Upper lobe of left lung (tissue), 6 donors: ENCODE measurements around the gene ELAVL1. TPM values are rescaled to one million over a fixed set of nuclear protein-coding genes. Genes with fewer than 3 reads are reported as not detected.
A peak's percentile ranks its signal among the peaks of the same experiment; 100 is the strongest.

Experiments
- ATAC-seq, 2 donors: fragments of 200-7000 bp; cut with Tn5 transposase; one replicate each; pipeline ENCODE4 v1.9.1; 2022; ENCODE audit warnings: mild to moderate bottlenecking in 2 of 2, moderate library complexity in 2 of 2; ENCODE audit not compliant: low FRiP score in 2 of 2
- DNase-seq, 2 donors: peaks; one replicate each; pipeline ENCODE4 v3.0.0-alpha.2; 2019 to 2020
- H3K27ac ChIP-seq, 4 donors: fragments of 200-600 bp; sonication (generic); one replicate each; pipeline ENCODE4 v1.5.1; 2016 to 2019
- H3K27me3 ChIP-seq, 4 donors: fragments of 200-600 bp; sonication (generic); one replicate each; pipeline ENCODE4 v1.5.1; 2017 to 2019
- H3K36me3 ChIP-seq, 4 donors: fragments of 200-600 bp; sonication (generic); one replicate each; pipeline ENCODE4 v1.5.1; 2016 to 2019
- H3K4me1 ChIP-seq, 4 donors: fragments of 200-600 bp; sonication (generic); one replicate each; pipeline ENCODE4 v1.5.1; 2018 to 2019
- H3K4me3 ChIP-seq, 4 donors: fragments of 200-600 bp; sonication (generic); one replicate each; pipeline ENCODE4 v1.5.1; 2017 to 2019; ENCODE audit warnings: mild to moderate bottlenecking in 2 of 4, moderate library complexity in 1 of 4
- H3K9me3 ChIP-seq, 4 donors: fragments of 200-600 bp; sonication (generic); one replicate each; pipeline ENCODE4 v1.5.1; 2018 to 2019
- EP300 ChIP-seq, 4 donors: sonication (generic); formaldehyde crosslinking; IDR thresholded peaks; one replicate each; pipeline ENCODE4 v1.5.1; 2017; ENCODE audit warnings: antibody characterized with exemption in 4 of 4, control low read depth in 2 of 4
- POLR2A ChIP-seq, 4 donors: fragments of 450-650 bp; IDR thresholded peaks; one replicate each; pipeline ENCODE4 v1.5.1; 2016 to 2017; ENCODE audit warnings: antibody characterized with exemption in 4 of 4, mild to moderate bottlenecking in 2 of 4
- POLR2AphosphoS5 ChIP-seq, 2 donors: sonication (generic); formaldehyde crosslinking; IDR thresholded peaks; one replicate each; pipeline ENCODE4 v1.5.1; 2017; ENCODE audit warnings: antibody characterized with exemption in 2 of 2
- WGBS, 2 donors: methylation state at CpG; one replicate each; pipeline ENCODE4 v1.1.5; 2017 to 2018; 5-methylcytosine and 5-hydroxymethylcytosine counted together
- total RNA-seq, 6 donors: library from RNA; depleted of rRNA in 4 of 6; stranded (reverse); fragments of >200 nt in 4 of 6; gene quantifications; one replicate each; pipeline versions ENCODE4 v1.1.0 to v1.2.1, GENCODE V29; 2016 to 2021
- TF ChIP-seq, protein P1 (sequence below), 6 experiments: fragments of 450-650 bp in 4 of 6; fragments of 200-600 bp in 2 of 6; sonication (generic) in 2 of 6; IDR thresholded peaks; one replicate each; pipeline ENCODE4 v1.5.1; 2016 to 2019; ENCODE audit warnings: antibody characterized with exemption in 6 of 6
- donor health status: DM: no; HTN: no; CAD: no; lungs with moderate emphysema.
- donor health status: DM: no; HTN: yes; CAD: no; lungs with severe emphysema.

The ELAVL1 gene
- total RNA-seq, 6 donors from 2014 or later = 21.0 to 71.1 (median 36.1) TPM

DNA sequence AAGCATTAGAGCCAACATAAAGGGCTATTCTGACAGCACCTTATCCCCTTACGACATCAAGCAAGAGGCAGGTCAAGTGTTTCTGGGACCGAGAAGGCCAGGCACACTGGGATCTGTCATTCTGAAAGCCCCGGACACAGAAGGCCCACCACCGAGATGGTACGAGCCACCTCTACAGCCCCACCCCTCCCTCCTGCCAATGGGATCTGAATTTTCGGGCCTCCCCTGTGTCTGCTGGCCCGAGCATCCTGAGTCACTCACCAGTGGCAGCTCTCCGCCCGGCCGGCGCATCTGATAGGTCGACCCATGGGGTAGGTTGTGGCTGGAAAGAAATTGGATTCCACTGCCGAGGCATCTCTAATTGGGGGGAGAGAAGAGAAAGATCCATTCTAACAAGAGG lies 64.6 kb downstream of the ELAVL1 start:
- peaks cover 8 to 29% (median 13%) of the 10 kb centered on the region in 4 donors for H3K4me1 ChIP-seq
- H3K27ac ChIP-seq = no peak overlapping the region
- no peak overlapping the region for H3K4me3 ChIP-seq
- H3K36me3 ChIP-seq = peaks cover 8 to 53% (median 34%) of the 10 kb centered on the region in 4 donors
- WGBS, 2 donors = 93 to 97% methylated on average over 11 to 12 of the region's 13 CpGs
- no peaks in the 10 kb centered on the region for H3K9me3 ChIP-seq
- peak in 1 of 2 donors; percentile 69 for DNase-seq
- H3K27me3 ChIP-seq = no peaks in the 10 kb centered on the region
- TF ChIP-seq POLR2AphosphoS5 (IDR thresholded peaks at IDR 0.05) (no peak), EP300 (IDR thresholded peaks at IDR 0.05) (no peak)
- TF ChIP-seq, protein P1, sequence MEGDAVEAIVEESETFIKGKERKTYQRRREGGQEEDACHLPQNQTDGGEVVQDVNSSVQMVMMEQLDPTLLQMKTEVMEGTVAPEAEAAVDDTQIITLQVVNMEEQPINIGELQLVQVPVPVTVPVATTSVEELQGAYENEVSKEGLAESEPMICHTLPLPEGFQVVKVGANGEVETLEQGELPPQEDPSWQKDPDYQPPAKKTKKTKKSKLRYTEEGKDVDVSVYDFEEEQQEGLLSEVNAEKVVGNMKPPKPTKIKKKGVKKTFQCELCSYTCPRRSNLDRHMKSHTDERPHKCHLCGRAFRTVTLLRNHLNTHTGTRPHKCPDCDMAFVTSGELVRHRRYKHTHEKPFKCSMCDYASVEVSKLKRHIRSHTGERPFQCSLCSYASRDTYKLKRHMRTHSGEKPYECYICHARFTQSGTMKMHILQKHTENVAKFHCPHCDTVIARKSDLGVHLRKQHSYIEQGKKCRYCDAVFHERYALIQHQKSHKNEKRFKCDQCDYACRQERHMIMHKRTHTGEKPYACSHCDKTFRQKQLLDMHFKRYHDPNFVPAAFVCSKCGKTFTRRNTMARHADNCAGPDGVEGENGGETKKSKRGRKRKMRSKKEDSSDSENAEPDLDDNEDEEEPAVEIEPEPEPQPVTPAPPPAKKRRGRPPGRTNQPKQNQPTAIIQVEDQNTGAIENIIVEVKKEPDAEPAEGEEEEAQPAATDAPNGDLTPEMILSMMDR (IDR thresholded peaks at IDR 0.05) = no peak
- ATAC-seq = no peak

DNA sequence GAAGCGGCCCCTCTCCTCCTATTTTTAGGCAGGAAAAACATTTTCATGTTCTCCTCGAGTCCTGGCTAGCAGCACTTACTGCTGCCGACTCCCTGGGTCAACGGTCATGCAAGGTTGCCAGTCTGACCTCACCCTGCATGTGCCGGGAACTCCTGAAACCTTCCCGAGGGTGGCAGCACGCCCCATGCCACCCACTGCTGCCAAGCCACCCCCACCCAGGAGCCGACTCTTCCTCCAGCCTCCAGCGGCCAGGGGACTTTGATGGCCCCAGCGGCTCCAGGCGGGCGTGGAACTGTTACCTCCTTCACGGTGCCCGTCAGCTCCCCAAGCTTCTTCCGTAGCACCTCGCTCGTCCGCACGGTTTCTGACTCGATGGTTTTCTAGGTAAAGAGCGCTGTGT lies 70.7 kb downstream of the ELAVL1 start:
- Histone ChIP-seq H3K36me3 (peaks cover 32 to 97% (median 76%) of the 10 kb centered on the region in 4 donors), H3K27me3 (no peaks in the 10 kb centered on the region), H3K4me3 (no peak overlapping the region), H3K9me3 (no peaks in the 10 kb centered on the region), H3K4me1 (peaks cover 0 to 5% (median 2%) of the 10 kb centered on the region in 4 donors), H3K27ac (no peak overlapping the region)
- ATAC-seq (no peak), DNase-seq (no peak)
- TF ChIP-seq POLR2AphosphoS5 (IDR thresholded peaks at IDR 0.05) (no peak), EP300 (IDR thresholded peaks at IDR 0.05) (no peak), POLR2A (IDR thresholded peaks at IDR 0.05) (no peak)
- TF ChIP-seq, protein P1 (IDR thresholded peaks at IDR 0.05) = no peak
- WGBS, 2 donors = 93 to 95% methylated on average over 17 to 21 of the region's 21 CpGs

DNA sequence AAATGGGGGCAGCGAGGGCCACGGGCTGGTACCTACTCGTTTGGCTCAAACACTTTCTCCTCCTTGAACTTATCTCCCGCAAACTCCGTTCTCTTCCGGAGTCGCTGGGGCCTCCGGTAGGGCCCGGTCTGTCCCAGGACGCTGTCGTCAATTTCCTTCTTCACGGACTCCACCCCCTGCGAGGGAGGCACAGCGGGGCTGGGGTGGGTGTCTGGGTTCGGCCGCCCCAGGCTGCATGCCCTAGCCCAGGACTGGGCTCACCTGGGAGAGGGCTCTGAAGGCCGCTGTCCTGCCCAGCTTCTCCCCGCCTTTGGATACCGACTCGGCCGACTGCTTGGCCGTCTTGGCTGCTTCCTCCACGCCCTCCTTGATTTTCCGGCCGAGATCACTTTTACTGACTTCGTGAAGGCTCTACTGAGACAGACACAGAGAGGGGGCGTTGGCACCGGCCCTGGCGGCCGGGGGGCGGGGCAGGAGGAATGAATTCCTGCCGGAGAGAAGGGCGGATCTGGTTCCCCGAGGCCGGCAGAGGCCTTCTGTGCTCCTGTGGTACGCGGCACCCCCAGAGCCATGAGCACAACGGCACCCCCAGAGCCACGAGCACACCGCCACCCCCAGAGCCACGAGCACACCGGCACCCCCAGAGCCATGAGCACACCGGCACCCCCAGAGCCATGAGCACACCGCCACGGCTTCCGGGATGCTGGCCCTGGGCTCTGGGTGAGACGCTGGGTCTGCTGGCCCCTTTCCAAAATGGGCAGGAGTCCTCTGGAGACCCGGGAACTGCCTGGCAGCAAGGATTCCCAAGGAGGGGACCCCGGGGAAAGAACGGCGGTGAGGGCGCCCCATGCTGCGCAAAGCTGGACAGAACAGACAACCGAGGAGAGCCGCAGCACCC lies 71.4 kb downstream of the ELAVL1 start:
- Histone ChIP-seq H3K36me3 (peaks cover 32 to 90% (median 75%) of the 10 kb centered on the region in 4 donors), H3K27ac (no peak overlapping the region), H3K27me3 (no peaks in the 10 kb centered on the region), H3K9me3 (no peaks in the 10 kb centered on the region), H3K4me1 (peaks cover 0 to 8% (median 2%) of the 10 kb centered on the region in 4 donors), H3K4me3 (no peak overlapping the region)
- DNase-seq (peak in 1 of 2 donors; percentile 83), ATAC-seq (no peak)
- 93 to 95% methylated on average over 46 to 53 of the region's 55 CpGs for WGBS, 2 donors
- TF ChIP-seq, protein P1 (IDR thresholded peaks at IDR 0.05) = no peak
- no peak for TF ChIP-seq POLR2A (IDR thresholded peaks at IDR 0.05)

DNA sequence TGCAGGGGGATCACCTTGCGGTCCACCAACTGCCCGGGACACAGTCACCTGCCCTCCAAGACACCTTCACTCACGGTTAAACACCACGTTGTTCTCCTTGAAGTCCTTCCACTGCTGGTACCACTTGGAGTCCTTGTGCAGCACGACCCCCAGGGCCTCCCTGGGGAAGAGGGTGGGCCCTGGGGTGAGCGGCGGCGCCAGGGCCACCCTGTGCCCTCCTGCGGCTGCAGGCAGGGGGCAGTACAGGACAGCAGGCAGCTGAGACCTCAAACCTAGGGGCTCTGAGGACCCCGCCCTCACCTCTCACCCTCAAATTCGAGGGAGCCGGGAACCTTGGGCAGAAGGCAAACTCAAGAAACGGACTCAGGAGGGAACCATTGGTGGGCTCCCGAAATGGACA lies 72.0 kb downstream of the ELAVL1 start:
- Histone ChIP-seq H3K27me3 (no peaks in the 10 kb centered on the region), H3K4me3 (no peak overlapping the region), H3K27ac (no peak overlapping the region), H3K4me1 (peaks cover 0 to 8% (median 0%) of the 10 kb centered on the region in 4 donors), H3K9me3 (no peaks in the 10 kb centered on the region), H3K36me3 (peaks cover 32 to 84% (median 74%) of the 10 kb centered on the region in 4 donors)
- 92% methylated on average over 7 to 14 of the region's 14 CpGs for WGBS, 2 donors
- DNase-seq (no peak), ATAC-seq (no peak)
- no peak for TF ChIP-seq POLR2AphosphoS5 (IDR thresholded peaks at IDR 0.05)
- TF ChIP-seq, protein P1 (IDR thresholded peaks at IDR 0.05) = no peak
- no peak for TF ChIP-seq EP300 (IDR thresholded peaks at IDR 0.05)
- TF ChIP-seq POLR2A (IDR thresholded peaks at IDR 0.05) = no peak
